ENCODE measurements around the gene LPO. TPM values are rescaled to one million over a fixed set of nuclear protein-coding genes. Genes with fewer than 3 reads are reported as not detected.

The LPO gene
- total RNA-seq, 1 donor from 2014 or later, result not detected

DNA sequence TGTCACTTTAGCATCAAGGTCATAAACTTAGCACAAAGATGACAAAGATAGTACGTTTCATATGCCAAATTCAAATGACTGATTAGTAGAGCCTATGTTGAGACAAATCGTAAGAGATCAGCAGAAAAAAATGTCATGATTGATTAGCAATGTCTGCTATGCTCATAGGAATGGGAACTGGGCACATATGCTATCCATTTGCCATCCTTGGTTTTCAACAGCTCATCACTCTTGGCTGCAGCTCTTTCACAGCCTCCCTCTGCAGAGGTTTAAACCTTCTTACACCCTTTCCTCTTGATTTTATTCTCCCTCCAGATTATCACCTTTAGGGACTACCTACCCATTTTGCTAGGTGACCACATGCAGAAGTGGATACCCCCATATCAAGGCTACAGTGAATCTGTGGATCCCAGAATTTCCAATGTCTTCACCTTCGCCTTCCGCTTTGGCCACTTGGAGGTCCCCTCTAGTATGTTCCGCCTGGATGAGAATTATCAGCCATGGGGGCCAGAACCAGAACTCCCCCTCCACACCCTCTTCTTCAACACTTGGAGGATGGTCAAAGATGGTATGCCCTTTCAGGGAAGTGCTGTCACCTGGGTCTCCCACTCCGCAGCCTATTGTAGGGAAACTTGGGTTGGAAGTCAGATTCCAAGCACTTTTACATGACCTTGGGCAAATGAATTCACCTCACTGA lies 26.2 kb downstream of the LPO start:
- Mint-ChIP-seq H3K27ac (no peak overlapping the region), H3K36me3 (ENCODE audit: low read depth) (no peaks in the 10 kb centered on the region), H3K27me3 (peaks cover 46% of the 10 kb centered on the region), H3K4me3 (no peak overlapping the region), H3K4me1 (no peaks in the 10 kb centered on the region), H3K9me3 (no peaks in the 10 kb centered on the region)
- intact Hi-C loops (cut with micrococcal nuclease), result no loop called here
- no peak for DNase-seq
- no peak for TF ChIP-seq CTCF (IDR thresholded peaks at IDR 0.05)
- POLR2A ChIA-PET, result no interaction called here
- ATAC-seq (ENCODE audit: low read depth), result no peak
- CTCF ChIA-PET, result no interaction called here

DNA sequence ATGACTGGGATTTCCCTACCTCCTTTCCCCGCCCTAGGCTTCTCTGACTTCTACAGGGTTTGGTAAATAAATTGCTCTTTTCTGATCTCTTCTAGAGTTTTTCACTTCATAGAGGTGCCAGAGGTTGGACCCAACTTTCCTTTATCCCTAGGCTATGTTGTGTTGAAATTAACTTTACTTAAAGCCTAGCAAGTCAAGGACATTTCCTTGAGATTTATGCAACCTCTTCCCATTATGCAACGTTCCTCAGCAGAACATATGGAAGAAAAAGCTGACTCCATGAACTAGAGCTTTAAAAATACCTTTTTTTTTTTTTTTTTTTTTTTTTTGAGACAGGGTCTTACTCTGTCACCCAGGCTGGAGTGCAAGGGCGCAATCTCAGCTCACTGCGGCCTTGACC lies 26.9 kb downstream of the LPO start:
- Mint-ChIP-seq H3K27ac (no peak overlapping the region), H3K9me3 (no peaks in the 10 kb centered on the region), H3K36me3 (ENCODE audit: low read depth) (no peaks in the 10 kb centered on the region), H3K4me3 (no peak overlapping the region), H3K27me3 (peaks cover 46% of the 10 kb centered on the region), H3K4me1 (no peaks in the 10 kb centered on the region)
- DNase-seq, result no peak
- ChIA-PET CTCF (no interaction called here), POLR2A (no interaction called here)
- intact Hi-C loops (cut with micrococcal nuclease), result no loop called here
- ATAC-seq (ENCODE audit: low read depth), result no peak
- no peak for TF ChIP-seq CTCF (IDR thresholded peaks at IDR 0.05)

- no peak for DNase-seq
- Mint-ChIP-seq H3K4me3 (no peak overlapping the region), H3K27me3 (peaks cover 40% of the 10 kb centered on the region), H3K4me1 (no peaks in the 10 kb centered on the region), H3K36me3 (ENCODE audit: low read depth) (no peaks in the 10 kb centered on the region), H3K27ac (no peak overlapping the region), H3K9me3 (no peaks in the 10 kb centered on the region)
- CTCF ChIA-PET, result no interaction called here
- ATAC-seq (ENCODE audit: low read depth), result no peak
- no peak for TF ChIP-seq CTCF (IDR thresholded peaks at IDR 0.05)
- intact Hi-C loops (cut with micrococcal nuclease), result no loop called here
- POLR2A ChIA-PET, result no interaction called here
Observed at GRCh38 chr17:58265902-58266875, 27.8 kb downstream of the LPO start.

DNA sequence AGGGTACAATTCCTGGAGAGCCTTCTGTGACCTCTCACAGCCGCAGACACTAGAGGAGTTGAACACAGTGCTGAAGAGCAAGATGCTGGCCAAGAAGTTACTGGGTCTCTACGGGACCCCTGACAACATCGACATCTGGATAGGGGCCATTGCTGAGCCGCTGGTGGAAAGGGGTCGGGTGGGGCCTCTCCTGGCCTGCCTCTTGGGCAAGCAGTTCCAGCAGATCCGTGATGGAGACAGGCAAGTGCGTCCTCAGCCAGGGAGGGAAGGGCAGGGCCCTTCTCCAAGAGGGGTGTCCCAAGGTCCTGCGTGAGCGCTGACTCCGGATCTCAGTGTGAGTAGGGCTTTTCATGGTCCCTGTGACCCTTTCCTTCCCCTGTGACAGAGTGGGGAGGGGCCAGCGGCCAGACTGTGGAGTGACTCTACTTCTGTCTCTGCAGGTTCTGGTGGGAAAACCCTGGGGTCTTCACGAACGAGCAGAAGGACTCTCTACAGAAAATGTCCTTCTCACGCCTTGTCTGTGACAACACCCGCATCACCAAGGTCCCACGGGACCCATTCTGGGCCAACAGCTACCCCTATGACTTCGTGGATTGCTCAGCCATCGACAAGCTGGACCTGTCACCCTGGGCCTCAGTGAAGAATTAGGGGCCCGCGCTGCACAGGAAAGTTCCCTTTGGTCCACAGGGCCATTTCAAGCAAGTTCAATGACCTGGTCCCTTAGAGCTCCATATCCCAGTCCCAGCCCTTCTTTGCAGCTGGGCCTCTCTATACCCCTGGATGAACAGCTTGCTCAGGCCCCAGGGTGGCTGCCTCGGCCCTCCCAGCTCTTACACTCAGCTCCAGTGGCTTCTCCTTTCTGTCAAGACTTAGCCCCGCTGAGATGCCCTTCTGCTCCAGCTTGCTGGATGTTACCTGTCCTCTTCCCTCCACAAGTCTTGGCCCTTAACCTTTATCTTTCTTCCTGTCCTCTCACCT lies 29.3 kb downstream of the LPO start:
- DNase-seq, result no peak
- Mint-ChIP-seq H3K4me1 (no peaks in the 10 kb centered on the region), H3K4me3 (no peak overlapping the region), H3K9me3 (no peaks in the 10 kb centered on the region), H3K27ac (no peak overlapping the region), H3K36me3 (ENCODE audit: low read depth) (no peaks in the 10 kb centered on the region), H3K27me3 (peaks cover 29% of the 10 kb centered on the region)
- POLR2A ChIA-PET, result no interaction called here
- no peak for TF ChIP-seq CTCF (IDR thresholded peaks at IDR 0.05)
- intact Hi-C loops (cut with micrococcal nuclease), result no loop called here
- ATAC-seq (ENCODE audit: low read depth), result no peak
- CTCF ChIA-PET, result interaction anchor here (0.8 kb wide), 1 partner anchor 84 kb away, joined by 3 read pairs; the partner anchor contains the start of gene SUPT4H1

Data from activated B cell treated with CpG ODN at 0.5 μM for 24 hours (primary cell).